OCI-LY7 (cell line): ENCODE measurements around the gene SNCAIP.

Source experiments
- EZH2phosphoT487 ChIP-seq: fragments of 200-600 bp; sonication (generic); IDR thresholded peaks from 2 replicates; pipeline ENCODE4 v1.6.1; 2018; ENCODE audit warnings: low read depth, borderline replicate concordance, mild to moderate bottlenecking, mixed run types, antibody characterized with exemption, low read length, moderate library complexity, mixed read lengths
- TF ChIP-seq, protein P1 (sequence below): fragments of 200-600 bp; sonication (generic); conservative IDR thresholded peaks from 2 replicates; pipeline ENCODE4 v1.5.1; 2014; ENCODE audit warnings: mild to moderate bottlenecking, antibody characterized with exemption, low read length, moderate library complexity, mixed read lengths

DNA sequence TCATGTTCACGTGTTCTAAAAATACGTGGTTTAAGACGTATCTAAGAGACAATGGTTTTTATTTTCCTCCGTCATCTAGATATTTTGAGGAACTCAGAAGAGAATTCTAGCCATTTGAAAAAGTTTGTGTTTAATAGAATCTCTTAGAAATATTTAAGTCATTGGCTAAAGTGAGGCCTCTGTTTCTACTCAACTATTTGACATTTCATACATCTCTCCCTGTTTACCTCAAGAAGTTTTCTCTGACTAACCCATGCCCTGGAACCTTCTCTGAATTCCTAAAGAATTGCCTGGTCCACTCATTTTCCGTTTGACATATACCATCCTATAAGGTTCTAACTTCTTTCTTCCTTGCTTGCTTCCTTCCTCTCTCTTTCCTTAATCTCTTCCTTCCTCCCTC, 178.7 kb downstream of the SNCAIP start:
- TF ChIP-seq, protein P1, sequence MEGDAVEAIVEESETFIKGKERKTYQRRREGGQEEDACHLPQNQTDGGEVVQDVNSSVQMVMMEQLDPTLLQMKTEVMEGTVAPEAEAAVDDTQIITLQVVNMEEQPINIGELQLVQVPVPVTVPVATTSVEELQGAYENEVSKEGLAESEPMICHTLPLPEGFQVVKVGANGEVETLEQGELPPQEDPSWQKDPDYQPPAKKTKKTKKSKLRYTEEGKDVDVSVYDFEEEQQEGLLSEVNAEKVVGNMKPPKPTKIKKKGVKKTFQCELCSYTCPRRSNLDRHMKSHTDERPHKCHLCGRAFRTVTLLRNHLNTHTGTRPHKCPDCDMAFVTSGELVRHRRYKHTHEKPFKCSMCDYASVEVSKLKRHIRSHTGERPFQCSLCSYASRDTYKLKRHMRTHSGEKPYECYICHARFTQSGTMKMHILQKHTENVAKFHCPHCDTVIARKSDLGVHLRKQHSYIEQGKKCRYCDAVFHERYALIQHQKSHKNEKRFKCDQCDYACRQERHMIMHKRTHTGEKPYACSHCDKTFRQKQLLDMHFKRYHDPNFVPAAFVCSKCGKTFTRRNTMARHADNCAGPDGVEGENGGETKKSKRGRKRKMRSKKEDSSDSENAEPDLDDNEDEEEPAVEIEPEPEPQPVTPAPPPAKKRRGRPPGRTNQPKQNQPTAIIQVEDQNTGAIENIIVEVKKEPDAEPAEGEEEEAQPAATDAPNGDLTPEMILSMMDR = no peak
- no peak for TF ChIP-seq EZH2phosphoT487
